ENCODE measurements around the gene IZUMO2.

IZUMO2 gene

GRCh38 chr19:50162988-50163387, at the start of gene IZUMO2:
IZUMO2 (minus strand) TSS chr19:50163281; CDS start chr19:50163194, 87 bp downstream.
- DNase-seq = no peak

- DNase-seq = no peak
Observed at GRCh38 chr19:50210425-50210824, 47.3 kb upstream of the IZUMO2 start.

DNA sequence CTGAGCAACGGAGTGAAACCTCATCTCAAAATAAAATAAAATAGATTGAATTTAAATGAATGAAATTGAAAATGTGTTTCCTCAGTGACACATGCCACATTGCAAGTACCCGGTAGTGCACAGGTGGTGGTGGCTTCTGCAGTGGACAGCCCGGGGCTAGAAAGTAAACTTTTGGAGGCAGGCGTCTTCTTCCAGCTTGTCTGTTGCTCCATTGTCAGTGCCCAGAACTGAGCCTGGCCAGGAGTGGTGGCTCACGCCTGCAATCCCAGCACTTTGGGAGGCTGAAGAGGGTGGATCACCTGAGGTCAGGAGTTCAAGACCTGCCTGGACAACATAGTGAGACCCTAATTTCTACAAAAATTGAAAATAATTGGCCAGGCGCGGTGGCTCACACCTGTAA, 46.0 kb upstream of the IZUMO2 start:
- DNase-seq = no peak

- no peak for DNase-seq
Observed at GRCh38 chr19:50207730-50208129, 44.6 kb upstream of the IZUMO2 start.

GRCh38 chr19:50206191-50206590, 43.1 kb upstream of the IZUMO2 start:
- no peak for DNase-seq

GRCh38 chr19:50205681-50206138, 42.6 kb upstream of the IZUMO2 start:
- no peak for DNase-seq

- no peak for DNase-seq
Observed at GRCh38 chr19:50204811-50205675, 42.0 kb upstream of the IZUMO2 start.

DNA sequence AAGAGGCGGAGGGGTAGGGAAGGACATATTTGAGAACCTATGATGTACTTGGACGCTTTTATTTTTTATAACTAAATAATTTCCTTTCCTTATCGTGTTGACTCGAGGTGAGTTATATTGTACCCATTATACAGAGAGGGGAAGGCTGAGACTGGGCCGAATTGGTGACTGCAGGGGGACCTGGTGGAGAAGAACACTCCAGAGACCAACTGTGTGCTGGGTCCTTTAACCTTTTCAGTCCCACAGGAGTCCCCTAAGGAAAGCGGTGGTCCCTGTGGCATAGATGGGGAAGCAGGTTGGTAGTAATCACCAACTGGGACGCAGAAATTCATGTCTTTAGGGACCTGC, 41.0 kb upstream of the IZUMO2 start:
- no peak for DNase-seq

- no peak for DNase-seq
Observed at GRCh38 chr19:50203281-50204080, 40.4 kb upstream of the IZUMO2 start, which contains the start of gene MYH14. MYH14 (plus strand) TSS chr19:50203622; CDS start chr19:50210366, 6,744 bp downstream.

DNA sequence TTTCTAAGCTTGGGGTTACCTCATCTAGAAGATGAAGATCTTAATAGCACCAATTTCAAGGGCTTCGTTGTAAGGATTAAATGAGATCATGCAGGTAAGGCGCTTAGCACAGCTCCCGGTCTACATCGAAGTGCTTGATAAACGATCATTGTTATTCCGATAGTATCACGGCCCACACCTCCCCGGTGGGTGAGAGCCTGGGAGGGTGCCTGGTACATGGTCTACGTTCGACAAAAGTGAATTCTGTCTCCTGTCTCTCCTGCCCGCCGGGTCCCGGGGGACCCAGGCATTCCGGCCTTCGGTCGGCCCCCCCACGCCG, 39.8 kb upstream of the IZUMO2 start:
- DNase-seq = no peak

DNA sequence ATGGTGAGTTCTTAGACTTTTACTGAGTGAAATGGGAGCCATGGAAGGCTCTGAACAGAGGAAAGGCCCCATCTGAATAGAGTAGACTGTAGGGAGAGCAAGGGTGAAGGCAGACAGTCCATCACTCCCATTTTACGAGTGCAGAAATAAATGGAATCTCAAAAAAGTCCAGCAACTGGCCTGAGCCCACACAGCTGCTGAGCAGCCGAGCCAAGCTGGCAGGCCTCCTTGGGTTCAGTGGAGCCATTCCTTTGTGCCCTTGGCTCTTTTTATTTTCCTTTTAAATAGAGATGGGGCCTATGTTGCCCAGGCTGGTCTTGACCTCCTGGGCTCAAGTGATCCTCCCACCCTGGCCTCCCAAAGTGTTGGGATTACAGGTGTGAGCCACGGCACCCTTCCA, 39.3 kb upstream of the IZUMO2 start:
- no peak for DNase-seq

DNA sequence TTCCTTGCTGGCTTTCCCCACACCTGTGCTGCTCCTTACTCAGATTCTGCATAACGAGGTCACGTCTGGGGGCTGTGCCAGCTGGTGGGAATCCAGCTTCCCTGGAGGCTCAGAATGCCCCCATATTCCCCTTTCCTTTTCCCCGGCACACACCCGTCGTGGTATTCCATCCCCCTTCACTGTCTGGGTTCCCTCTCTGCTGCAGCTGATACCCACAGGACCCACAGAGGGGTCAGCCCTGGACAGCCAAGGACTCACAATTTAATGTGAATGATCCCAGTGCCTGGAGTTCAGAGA, 36.1 kb upstream of the IZUMO2 start:
- DNase-seq = no peak

DNA sequence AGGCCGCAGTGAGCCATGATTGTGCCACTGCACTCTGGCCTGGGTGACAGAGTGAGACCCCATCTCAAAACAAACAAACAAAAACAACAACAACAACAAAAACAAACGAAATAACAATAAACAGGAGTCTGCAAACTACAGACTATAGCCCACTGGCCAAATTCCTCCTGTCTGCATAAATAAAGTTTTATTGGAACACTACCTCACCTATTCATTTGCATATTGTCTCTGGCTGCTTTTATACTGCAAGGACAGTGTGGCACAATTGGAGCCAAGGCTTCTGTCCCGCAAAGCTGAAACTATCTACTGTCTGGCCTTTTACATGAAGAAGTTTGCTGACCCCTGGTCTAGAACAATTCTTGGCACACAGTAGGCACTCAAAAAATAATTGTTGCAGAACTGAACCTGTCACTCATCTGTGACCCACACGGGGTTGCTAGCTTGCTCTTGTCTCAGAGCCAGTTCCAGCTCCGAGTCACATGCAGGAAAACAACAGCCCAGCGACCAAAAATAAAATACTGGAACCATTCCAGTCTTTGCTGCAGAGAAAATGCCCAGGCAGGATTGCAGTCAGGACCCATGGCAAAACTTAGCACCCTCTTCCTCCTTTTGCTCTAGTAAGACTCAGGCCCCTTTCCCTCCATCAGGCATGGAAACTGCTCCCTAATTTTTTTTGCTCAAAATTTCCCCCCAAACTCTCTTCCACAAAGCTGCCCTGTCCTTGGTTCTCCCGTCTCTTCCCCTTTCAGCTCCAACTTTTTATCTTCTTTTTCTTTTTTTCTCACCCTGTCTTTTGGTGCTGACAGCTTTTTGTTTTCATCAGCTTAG, 35.6 kb upstream of the IZUMO2 start:
- DNase-seq = no peak

GRCh38 chr19:50197348-50197747, 34.3 kb upstream of the IZUMO2 start:
- DNase-seq = no peak

DNA sequence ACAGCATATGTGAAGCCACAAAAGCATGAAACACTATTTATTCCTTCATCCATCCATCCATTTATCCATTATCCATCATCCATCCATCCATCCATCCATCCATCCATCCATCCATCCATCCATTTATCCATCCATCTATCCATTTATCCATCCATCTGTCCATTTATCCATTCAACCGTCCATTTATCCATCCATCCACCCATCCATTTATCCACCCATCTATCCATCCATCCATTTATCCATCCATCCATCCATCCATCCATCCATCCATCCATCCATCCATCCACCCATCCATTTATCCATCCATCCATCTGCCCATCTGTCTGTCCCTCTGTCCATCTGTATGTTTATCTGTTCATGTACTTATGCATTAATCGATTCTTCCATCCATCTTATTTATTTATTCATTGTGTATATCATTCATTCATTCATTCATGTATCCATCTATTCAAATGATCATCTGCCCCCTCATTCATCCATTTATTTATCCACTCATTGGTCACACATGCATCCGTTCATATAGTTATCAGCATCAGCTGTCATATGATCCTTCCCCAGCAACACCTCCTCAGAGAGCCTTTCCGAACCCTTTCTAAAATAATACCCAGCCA, 33.3 kb upstream of the IZUMO2 start:
- no peak for DNase-seq

DNA sequence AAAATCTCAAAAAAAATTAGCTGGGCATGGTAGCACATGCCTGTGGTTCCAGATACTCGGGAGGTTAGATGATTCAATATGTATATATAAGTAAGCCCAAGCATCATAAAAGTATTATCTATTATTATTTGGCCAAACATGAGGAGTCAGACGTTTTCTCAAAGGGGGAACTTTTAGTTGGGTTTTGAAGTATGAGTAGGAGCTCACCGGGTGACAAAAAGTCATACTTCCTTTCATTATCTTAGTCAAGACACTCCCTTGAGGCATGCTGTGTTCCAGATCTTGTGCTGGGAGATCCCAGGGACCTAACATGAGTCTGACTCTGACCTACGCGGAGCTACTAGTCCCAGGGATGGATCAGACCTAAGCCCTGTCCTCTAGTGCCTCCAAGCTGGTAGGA, 32.1 kb upstream of the IZUMO2 start:
- no peak for DNase-seq

- DNase-seq = no peak
Observed at GRCh38 chr19:50192463-50193211, 29.6 kb upstream of the IZUMO2 start.

DNA sequence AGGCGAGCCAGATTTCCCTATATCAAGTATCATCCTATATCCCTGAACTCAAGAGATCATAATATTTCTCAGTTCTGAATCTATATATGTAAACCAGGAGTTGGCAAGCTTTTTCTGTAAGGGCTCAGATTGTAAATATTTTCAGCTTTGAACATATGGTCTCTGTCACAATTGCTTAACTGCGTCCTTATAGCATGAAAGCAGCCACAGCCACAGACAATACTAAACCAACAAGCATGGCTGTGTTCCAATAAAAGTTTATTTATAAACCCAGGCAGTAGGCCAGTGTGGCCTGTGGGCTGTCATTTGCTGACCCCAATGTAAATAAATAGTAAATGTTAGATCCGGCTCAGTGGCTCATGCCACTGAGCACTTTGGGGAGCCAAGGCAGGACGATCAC, 28.1 kb upstream of the IZUMO2 start:
- DNase-seq = no peak

GRCh38 chr19:50190439-50190891, 27.4 kb upstream of the IZUMO2 start:
- no peak for DNase-seq

- DNase-seq = no peak
Observed at GRCh38 chr19:50189331-50189730, 26.2 kb upstream of the IZUMO2 start.

- DNase-seq = no peak
Observed at GRCh38 chr19:50187937-50188336, 24.9 kb upstream of the IZUMO2 start.

DNA sequence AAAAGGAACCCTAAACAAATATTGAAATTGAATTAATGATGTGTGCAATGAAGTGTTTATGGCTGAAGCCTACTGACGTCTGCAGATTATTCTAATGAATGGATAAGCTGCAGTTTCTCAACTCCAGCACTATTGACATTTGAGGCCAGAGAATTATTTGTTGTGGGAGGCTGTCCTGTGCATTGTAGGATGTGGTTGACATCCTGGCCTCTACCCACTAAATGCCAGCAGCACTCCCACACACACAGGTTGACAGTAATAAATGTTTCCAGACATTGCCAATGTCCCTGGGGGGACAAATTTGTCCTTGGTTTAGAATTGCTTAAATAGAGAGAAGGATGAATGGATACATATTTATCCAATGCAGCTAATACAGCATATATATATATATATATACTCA, 21.1 kb upstream of the IZUMO2 start:
- no peak for DNase-seq

Measured in fibroblast of skin of right quadriceps (primary cell).